GM19452 (cell line): ENCODE measurements around the gene SLC9A7.
A peak's percentile ranks its signal among the peaks of the same experiment; 100 is the strongest.

Experiments
- ATAC-seq: cut with Tn5 transposase; IDR thresholded peaks from one replicate; pipeline ENCODE4 v1.9.1; 2021; ENCODE audit not compliant: unreplicated experiment

The SLC9A7 gene

DNA sequence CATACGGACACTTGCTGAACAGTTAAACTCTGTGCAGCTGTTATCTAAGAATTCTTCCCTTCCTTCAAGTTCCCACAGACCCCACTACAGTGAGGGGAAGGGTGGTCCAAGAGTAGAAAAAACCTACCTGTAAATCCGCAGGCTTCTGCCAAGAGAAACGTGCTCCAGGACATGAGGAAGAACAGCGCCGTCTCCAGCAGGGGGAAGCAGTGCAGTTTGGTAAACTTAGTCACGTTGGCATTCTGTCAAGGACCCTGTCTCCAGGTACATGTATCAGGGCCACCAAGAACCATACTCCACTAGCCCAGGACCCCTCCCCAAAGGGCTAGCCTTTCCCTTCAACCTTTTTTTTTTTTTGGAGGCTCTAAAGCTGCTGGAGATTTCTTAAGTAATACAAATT lies 105.4 kb downstream of the SLC9A7 start:
- no peak for ATAC-seq

DNA sequence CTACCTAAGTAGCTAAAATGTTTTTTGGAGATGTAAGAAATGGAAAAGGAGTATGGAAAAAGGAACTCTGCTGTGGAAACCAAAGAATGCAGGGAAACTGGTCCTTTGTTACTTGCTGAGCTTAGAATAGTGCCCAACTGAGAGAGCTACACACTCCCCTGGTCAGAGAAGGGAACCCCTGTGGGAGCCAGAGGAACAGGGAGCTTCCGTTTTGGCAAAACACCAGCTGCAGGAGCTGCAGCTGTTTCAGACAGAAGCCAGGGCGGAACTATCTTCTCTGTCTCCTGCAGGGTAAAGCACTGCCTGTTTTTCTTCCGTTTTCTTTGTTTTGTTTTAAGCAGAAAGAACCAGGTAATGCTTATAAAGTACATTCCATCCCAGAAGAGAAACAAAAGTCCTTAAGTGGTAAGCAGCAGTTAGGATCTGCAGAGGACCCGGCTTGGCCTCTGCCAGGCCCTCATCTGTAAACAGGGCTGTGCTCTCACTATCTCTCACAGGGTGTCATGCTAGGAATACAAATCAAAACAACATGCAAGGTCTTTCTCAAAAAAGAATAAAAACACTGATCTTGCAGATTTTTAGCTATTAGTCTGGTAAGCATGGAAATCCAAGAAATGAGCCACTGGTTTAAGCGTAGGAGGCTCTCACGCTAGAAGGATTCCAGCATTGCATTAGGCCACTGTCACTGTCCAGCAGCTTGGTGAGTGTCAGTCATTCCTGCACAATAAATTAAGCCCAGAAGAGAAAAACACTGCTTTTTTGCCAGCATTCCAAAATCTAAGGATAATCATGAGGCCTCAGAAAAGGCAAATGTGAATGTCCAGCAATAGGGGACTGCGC lies 109.3 kb downstream of the SLC9A7 start:
- ATAC-seq, result no peak

DNA sequence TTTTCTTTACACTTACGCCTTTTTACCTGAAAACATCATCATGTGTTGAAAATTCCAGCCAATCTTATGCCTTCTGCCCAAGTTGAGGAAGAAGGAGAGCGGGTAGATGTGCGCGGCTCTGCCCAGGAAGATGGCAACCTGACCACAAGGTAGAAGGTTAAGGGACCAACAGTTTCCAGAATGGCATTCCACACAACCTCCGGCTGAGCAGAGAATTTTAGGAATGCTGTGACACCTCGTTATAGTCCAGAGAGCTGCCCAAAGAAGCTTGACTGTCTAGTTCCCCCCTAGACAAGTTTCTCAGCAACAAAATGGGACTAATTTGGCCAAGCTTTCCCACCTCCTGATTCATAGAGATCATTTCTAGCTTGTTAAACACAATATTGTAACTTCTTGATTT lies 110.3 kb downstream of the SLC9A7 start:
- ATAC-seq, result no peak

DNA sequence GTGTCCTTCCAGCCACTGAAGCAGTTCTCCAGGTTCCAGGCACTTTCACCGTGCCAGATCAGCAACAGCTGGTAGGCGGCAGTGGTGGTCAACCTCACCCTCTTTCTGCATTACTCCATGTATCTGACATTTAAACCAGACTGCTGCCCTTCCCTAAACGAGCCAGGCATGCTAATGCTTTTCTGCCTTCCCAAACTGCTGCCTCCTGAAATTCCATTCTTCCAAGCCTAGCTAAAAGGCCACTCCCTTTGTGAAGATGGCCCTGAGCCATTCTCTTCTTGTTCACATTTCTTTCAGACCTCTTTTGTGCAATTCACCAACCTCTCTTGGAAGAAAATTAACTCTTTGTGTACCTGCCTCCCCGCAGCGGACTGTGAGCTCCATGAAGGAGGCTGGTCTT lies 111.7 kb downstream of the SLC9A7 start:
- no peak for ATAC-seq

DNA sequence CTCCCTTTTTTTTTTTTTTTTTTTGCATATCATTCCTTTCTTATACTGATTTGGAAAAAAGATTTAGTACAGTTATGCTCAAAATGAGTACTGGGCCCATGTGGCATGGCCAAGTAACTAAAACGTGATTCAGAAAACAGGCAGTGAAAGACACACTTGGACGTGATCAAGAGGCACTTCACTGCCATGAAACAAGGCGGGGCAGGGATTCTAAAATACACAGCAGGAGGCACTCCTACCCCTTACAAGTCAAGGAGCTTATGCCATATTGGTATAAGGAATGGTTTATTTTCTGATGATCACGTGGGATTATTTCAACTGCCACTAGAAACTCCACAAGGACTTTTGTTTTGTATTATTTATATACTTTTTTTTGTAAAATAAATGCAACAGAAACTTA lies 113.3 kb downstream of the SLC9A7 start:
- no peak for ATAC-seq

DNA sequence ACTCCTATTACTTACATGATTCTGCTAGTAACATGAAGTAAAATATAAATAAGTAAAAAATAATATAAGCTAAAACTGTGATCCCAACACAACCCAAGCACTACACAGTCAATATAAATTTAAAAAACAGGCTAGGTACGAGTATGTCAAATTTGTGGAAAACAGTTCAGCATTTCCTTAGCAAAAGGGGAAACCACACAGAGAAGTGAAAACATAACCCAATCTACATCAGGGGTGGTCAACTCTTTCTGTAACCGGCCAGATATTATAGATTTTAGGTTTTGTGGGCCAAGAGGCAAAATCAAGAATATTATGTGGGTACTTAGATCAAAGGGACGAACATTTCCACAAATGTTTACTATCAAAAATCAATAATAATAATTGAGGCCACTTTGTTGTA lies 115.3 kb downstream of the SLC9A7 start:
- ATAC-seq, result no peak

DNA sequence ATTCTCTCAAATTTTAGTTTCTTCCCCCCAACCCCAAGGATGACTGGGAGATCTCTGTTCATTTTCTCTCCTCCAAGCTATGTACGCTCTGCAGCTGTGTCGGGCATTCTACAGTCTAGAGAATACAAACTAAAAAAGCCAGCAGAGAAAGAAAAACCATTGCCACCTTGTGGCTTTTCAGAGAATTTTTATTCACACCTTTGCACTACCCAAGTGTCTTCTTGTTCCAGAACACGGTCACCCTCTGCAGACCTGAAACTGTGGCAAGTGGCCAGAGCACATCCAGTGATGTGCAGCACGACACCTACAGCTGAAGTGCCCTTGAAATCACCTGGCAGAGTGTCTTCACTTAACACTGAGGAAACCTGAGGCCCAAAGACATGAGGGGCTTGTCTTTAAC lies 116.8 kb downstream of the SLC9A7 start:
- peak; percentile 48 for ATAC-seq

DNA sequence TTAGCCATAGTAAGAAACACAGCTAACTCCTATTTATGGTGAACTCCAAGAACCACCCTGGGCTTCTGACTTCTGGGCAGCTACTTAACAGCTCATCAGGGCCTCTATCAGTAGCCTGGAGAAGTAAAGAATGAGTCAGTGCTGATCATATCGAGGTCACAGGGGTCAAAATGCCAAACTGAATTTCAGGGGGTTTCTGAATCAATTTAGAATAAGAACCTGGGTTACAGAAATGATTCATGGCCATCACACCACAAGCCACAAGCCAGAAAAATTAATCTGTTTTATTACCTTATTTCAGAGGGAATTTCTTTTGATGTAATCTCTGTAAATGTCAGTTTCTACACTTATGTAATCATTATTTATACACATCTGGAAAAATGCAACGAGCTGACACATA lies 121.0 kb downstream of the SLC9A7 start:
- ATAC-seq, result peak; percentile 56

DNA sequence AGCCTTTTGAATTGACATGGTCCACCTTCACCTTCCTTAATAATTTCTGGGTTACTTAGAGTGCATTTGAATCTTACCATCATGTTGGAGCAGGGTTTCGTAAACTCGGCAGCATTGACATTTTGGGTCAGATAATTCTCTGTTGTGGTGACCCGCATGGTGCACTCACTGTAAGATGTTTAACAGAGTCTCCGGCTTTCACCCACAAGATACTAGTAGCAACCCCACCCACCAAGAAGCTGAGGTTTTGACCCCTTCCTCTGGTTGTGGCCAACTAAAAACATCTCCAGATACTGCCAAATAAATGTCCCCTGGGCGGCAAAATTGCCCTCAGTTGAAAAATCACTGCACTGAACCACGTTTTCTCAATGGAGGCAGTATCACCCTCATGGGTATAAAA lies 122.7 kb downstream of the SLC9A7 start:
- ATAC-seq, result no peak

DNA sequence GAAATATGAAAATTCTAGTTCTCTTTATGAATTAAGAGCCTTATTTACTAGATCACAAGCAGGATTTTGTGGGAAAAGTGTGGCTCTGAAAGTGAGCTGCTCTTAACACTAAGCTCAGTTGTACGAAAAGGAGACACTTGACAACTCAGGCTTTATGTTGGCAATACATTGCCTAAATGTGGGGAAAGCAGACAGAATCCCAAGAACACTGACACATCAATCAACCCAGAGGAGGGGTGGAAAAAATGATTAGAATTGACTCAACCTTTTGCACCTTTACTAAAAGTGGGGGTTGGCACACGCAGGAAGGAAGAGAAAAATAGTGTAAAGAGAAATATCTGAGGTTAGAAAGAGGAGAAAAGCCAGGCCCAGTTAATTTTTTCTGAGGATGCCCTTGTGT lies 123.7 kb downstream of the SLC9A7 start:
- no peak for ATAC-seq

DNA sequence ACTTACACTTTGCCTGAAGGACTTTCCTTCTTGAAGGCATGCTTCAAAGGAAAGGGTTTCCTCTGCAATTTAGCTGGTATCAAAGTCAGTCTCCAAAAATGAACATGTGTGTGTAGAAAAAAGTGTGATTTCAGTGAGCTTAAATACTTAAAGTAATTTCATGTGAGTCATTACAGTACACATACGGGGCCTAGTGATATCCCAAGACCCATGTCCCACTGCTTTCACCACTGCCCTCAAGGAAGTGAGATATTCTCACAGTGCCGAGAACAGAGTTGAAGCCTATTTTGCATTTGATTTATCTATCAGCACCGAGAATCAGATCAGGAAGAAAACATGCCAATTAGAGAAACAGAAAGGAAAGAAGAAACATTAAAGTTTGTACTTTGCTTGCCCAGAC lies 124.3 kb downstream of the SLC9A7 start:
- no peak for ATAC-seq

DNA sequence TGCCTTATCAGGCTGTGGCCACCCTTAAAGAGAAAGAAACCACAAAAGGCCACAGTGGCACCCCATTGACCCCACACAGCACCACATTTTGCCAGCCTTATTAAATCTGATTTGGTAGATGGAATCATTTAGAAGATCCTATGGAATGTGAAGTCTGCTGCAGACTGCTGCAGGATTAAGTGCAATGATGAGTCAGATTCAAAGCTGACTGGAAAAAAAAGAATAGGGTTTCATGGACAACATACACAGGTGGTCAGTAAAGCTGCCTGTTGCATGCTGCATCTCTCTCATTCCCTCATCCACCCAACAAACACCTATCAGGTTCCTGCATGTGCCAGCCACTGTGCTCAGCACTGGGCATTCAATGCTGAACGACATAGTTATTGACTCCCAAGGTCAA lies 128.8 kb downstream of the SLC9A7 start:
- no peak for ATAC-seq

DNA sequence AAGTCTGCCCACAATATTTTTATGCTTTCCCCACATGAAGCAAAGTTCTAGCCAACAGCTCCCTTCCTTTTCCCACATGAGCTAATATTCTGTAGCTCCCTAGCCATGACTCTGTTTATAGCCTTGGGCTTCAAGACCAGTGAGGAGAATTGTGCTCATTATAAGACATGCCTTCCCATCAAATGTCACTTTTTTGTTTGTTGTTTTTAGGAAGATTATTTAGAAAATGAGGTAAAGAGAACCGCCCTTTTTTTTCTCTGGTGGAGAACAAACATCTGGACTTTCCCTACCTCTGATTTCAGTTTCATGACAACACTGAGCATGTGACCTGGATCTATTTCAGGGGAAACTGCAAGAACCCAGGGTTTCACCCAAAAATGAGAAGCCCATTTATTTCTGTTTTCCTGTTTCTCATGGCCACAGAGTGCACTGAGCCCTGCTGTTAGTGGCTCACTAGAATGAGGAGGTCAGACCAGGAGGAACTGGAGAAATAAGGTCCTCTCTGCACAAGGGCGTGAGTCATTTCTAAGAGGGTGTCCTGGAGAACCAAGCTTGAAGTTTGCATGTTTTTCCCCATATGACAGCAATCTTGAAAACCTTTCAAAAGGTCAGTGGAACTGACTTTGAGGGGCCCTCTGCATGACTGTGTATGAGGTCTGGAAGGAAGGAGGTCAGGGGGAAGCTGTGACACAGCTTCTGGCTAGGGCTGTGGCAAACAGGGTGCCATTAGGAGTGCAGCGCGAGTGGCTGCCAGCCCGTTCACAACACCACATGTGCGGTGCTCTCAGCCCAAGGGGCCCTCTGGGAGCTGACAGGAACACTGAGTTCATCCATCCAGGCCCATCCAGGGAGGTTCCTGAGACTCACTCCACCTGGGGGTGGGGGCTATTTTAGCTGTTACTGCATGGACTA lies 130.2 kb downstream of the SLC9A7 start:
- peak; percentile 85 for ATAC-seq

DNA sequence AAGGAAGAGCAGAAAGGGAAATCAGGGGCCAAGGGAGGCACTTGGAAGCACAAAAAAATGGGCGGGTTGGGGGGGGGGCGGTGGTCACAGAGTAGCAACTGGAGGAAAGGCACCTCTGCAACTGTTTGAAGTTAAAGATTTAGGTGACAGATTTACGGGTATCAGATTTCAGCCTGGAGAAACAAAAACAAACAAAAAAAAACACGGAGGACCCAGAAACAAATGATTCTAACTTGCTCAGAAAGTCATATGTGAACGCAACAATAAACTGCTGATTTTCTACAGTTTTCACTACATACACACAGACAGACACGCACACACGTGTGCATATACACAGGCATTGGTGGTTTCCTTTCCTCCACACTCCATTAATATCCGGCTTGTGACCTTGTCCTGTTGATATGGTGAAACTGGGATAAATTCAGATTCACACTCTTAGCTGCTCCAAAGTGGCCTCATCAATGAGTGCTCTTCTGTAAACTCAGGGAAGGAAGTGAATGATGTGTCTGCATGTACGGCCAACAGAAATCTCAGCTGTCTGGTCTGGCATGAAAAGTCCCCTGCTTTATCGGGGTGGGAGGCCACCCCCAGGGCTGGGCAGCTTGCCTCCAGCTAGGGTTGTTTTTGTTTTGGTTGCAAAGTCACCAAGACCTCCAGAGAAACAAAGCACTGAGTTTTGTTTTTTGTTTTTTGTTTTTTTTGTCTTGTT lies 131.1 kb downstream of the SLC9A7 start:
- no peak for ATAC-seq

DNA sequence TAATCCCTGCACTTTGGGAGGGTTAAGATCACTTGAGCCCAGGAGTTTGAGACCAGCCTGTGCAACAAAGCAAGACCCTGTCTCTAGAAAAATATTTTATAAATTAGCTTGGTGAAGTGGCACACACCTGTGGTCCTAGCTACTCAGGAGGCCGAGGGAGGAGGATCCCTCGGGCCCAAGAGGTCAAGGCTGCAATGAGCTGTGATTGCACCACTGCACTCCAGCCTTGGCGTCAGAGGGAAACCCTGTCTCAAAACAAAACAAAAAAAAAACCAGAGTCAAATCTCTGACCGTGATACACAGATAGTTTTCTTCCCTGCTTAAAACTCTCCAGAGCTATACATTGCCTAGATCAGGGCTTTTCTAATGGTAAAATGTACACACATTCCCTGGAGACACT lies 131.9 kb downstream of the SLC9A7 start:
- no peak for ATAC-seq

DNA sequence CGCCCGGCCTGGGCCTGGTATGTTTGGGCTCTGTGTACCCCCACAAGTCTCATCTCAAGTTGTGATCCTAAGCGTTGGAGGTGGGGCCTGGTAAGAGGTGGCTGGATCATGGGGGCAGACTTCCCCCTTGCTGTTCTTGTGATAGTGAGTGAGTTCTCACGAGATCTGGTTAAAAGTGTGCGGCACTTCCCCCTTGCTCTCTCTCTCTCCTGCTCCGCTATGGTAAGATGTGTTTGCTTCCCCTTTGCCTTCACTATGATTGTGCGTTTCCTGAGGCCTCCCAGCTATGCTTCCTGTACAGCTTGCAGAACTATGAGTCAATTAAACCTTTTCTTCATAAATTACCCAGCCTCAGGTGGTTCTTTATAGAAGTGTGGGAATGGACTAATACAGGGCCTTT lies 132.4 kb downstream of the SLC9A7 start:
- no peak for ATAC-seq

DNA sequence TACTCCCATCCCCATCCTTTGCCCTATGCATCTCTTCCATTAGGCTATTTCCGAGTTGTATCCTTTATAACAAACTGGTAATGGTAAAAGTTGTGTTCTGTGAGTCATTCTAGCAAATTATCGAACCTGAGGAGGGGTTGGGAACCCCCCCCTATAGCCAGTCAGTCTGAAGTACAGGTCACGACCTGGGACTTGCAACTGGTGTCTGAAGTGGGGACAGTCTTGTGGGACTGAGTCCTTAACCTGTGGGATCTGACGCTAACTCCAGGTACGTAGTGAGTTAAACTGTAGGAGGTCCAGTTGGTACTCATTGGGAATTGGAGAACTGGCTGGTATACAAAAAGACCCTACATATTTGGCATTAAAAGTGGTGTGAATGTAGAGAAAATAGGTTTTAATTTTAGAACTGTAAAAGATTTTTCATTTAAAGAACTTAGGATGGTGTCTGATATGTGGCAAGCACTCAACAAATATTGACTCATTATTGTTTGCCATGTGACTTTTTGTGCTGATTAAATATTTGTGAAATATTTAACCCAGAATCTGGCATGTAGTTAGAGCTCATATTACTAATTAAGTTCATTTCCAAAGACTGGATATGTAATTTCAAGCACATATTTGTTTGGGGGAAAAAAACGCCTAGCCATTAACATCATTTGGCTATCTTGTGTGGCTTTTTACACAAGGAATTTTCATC lies 134.7 kb downstream of the SLC9A7 start:
- no peak for ATAC-seq

DNA sequence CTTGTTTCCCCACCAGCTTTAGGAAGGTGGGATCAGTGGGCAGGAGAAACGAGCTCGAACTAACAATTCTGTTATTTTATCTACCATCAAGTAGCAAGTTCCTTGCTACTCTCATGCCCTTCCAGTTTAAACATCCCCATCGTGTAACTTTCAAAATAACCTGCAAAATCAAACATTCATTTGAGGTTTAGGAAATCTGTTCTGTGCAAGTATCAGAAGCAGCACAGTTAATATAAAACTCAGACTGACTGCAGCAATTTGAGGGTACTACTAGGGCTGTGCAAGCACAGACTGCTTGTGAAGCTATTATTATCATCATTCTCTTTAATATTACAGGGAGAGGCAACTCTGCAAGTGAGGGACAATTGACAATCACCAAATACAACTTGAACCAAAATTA lies 137.3 kb downstream of the SLC9A7 start:
- ATAC-seq, result no peak

DNA sequence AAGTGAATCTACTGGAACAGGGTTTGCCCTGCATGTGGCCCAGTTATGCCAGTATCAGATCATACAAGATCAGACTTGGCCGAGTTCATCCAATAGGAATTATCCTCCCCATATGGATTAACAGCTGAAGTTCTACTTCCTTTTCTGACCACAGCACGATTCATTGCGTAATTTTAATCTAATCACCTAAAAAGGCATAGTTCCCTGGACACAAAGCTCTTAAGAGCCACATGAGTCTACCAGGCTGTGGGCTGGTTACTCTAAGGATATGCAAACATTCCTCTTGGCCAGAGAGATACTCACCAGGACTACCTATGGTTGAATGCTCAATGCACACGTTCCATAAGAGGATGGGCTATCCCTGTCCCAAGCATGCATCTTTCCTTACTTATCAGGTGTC lies 138.4 kb downstream of the SLC9A7 start:
- no peak for ATAC-seq

DNA sequence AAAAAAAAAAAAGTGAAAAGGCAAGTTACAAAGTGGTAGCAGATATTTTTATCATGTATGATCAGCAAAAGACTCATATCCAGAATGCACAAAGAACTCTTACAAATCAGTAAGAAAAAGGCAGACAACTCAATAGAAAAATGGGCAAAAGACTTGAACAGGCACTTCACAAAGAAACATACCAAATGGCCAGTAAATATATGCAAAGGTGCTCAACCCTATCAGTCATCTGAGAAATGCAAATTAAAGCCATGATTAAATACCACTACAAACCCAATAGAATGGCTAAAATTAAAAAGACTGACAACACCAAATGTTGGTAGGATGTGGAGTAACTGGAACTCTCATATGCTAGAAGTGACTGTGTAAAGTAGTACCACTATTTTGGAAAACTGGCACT lies 140.0 kb downstream of the SLC9A7 start:
- ATAC-seq, result no peak

DNA sequence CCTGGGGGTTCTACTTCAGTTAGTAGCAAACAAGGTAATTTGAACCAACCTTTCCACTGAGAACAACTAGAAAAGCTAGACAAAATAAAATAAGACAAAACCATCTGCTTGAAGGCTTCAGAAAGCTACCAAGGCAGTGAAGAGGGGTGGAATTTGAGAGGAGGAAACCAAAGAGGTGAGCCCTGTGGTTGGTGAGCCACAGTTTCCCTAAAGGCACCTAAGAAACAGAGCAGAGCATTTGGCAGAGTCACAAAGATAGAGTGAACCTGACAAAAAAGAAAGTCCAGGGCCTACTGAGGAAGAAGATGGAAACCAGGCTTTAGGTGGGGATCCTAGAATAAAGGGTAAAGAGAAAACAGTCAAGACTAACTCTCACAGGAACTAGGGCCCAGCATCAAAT lies 141.0 kb downstream of the SLC9A7 start:
- no peak for ATAC-seq
